Amygdala (tissue), 56 donors: ENCODE data around the gene MAGEB4.

Experiments used
- DNase-seq, 56 donors: peaks; one replicate each; lab custom pipeline; 2025; lab: John Stamatoyannopoulos, UW

Gene MAGEB4

GRCh38 chrX:30283456-30284200 is 41.8 kb downstream of the MAGEB4 start:
- DNase-seq = no peak
